AG09309 (cell line): Measurements from ENCODE around the gene LDLRAD4.
A peak's percentile ranks its signal among the peaks of the same experiment; 100 is the strongest.
"Not testable (repeated sequence)": the region's sequence is repeated elsewhere in the genome, so short reads cannot be mapped to it uniquely, and the experiment has no call there.

Source experiments
- DNase-seq: peaks from one replicate; pipeline ENCODE4 v3.0.0-alpha.2; 2010; ENCODE audit warnings: low read depth
- H3K4me3 ChIP-seq: 2 replicates; pipeline ENCODE4 v1.5.1; 2011; ENCODE audit warnings: mild to moderate bottlenecking, low read depth, low read length, moderate library complexity; ENCODE audit not compliant: control insufficient read depth
- CTCF ChIP-seq: IDR thresholded peaks from 2 replicates; pipeline ENCODE4 v1.5.1; 2011; ENCODE audit warnings: mild to moderate bottlenecking, low read depth, low read length, inconsistent platforms; ENCODE audit not compliant: insufficient read depth, control insufficient read depth; ENCODE audit errors: missing control alignments

Gene LDLRAD4

GRCh38 chr18:13335903-13336302 is 117.3 kb downstream of the LDLRAD4 start:
- no peak overlapping the region for H3K4me3 ChIP-seq
- no peak for DNase-seq
- no peak for TF ChIP-seq CTCF

GRCh38 chr18:13336841-13337240 is 118.3 kb downstream of the LDLRAD4 start:
- TF ChIP-seq CTCF, result no peak
- DNase-seq, result peak; percentile 7
- H3K4me3 ChIP-seq, result no peak overlapping the region

- DNase-seq, result no peak
- TF ChIP-seq CTCF, result no peak
- no peak overlapping the region for H3K4me3 ChIP-seq
Observed at GRCh38 chr18:13337369-13337768, 118.8 kb downstream of the LDLRAD4 start.

- DNase-seq, result no peak
- H3K4me3 ChIP-seq, result no peak overlapping the region
- no peak for TF ChIP-seq CTCF
Observed at GRCh38 chr18:13338318-13338717, 119.8 kb downstream of the LDLRAD4 start.

- no peak overlapping the region for H3K4me3 ChIP-seq
- no peak for TF ChIP-seq CTCF
- DNase-seq, result no peak
Observed at GRCh38 chr18:13339653-13340052, 121.1 kb downstream of the LDLRAD4 start.

GRCh38 chr18:13346449-13346848 is 127.9 kb downstream of the LDLRAD4 start:
- H3K4me3 ChIP-seq, result not testable (repeated sequence)

GRCh38 chr18:13353084-13353823 is 134.7 kb downstream of the LDLRAD4 start:
- no peak for DNase-seq
- H3K4me3 ChIP-seq, result no peak overlapping the region
- TF ChIP-seq CTCF, result no peak

More at GRCh38 chr18:13346449-13346848, 127.9 kb downstream of the LDLRAD4 start:
- not testable (repeated sequence) for DNase-seq
